K562 (cell line): ENCODE results near the gene TRIM37. TPM values are rescaled to one million over a fixed set of nuclear protein-coding genes. Genes with fewer than 3 reads are reported as not detected.

Experiments used
- ZBTB40 ChIP-seq, 2 experiments: fragments of 450-650 bp in 1 of 2; sonication (generic) in 1 of 2; formaldehyde crosslinking in 1 of 2; IDR thresholded peaks; 2 replicates each; pipeline versions ENCODE4 v1.7.1 to v1.9.0; 2016 to 2022; ENCODE audit warnings: inconsistent platforms in 1 of 2, mild to moderate bottlenecking in 1 of 2, missing genetic modification reagents in 1 of 2
- polyA plus RNA-seq, 8 experiments: library from polyadenylated mRNA; depleted of rRNA in 4 of 8; stranded (reverse) in 5 of 8; unstranded in 3 of 8; fragments of >200 nt; fragmentation: Nextera tagmentation in 2 of 8; fragmentation: Illumina TruSeq in 1 of 8; extraction: Ambion mirVana in 2 of 8; extraction: Trizol in 1 of 8; gene quantifications; 2 replicates each; pipeline versions ENCODE4 v1.2.1 to v1.2.3, GENCODE V29; 2011 to 2014; ENCODE audit warnings: inconsistent platforms in 1 of 8, missing spikeins in 1 of 8
- total RNA-seq, 7 experiments: library from RNA; depleted of rRNA in 6 of 7; stranded (reverse); fragments of >200 nt in 6 of 7; fragmentation: Illumina TruSeq in 2 of 7; extraction: Trizol in 2 of 7; gene quantifications; 2 replicates each; pipeline versions ENCODE4 v1.2.1 to v1.2.3, GENCODE V29; 2011 to 2021; ENCODE audit warnings: low replicate concordance in 1 of 7

Gene TRIM37
- total and polyA plus RNA-seq, 9 of the 15 experiments (the other 6 are each of a cell fraction or from before 2014, with no cell fraction given) = 4.5 to 31.4 (median 23.8) TPM

DNA sequence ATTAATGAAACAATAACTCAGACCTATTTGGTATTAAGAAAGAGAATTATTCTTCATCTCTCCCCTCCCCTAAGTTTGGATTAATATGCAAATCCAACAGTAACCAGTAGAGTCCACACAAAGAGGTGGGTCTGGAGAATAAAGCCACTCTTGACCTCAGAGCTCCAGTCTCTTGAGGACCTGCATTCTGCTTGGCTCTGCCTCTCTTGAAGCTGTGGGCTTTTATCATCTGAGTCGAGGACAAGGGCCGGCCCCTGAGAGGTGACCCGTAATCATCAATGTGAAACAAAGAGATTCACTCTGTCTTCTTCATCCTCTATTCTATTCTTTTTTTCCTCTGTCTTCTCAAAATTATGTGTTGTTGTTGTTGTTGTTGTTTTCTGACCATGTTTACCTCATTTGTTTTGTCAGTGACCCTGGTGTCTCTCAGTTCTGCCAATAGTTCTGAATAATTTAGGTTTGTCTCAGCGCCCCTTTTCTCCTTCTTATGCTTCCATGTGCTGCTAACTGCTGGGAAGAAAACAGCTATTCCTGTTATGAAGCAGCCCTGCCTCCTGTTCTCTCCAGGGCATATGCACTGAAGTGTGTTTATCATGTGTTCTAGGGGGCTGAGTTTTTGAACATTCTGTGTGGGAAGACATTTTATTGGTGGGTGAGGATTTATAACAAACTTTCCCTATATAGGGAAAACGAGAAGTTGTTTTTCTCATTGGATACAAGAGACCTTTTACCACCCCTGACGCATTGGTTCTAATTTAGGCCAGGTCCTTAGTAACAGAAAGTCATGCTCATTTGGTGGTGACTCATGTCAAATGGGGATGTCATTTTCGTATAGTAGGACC is 135.8 kb downstream of the TRIM37 start (continued):
- TF ChIP-seq ZBTB40 (IDR thresholded peaks at IDR 0.05) = no peak
- TF ChIP-seq ZBTB40 (CRISPR knock-in tag; IDR thresholded peaks at IDR 0.05) = no peak
